HG03060 (cell line): Measurements from ENCODE around the gene SENP5.

ENCODE experiments used
- ATAC-seq: cut with Tn5 transposase; IDR thresholded peaks from one replicate; pipeline ENCODE4 v1.9.1; 2021; ENCODE audit warnings: low read depth, moderate number of reproducible peaks; ENCODE audit not compliant: unreplicated experiment

Gene SENP5

DNA sequence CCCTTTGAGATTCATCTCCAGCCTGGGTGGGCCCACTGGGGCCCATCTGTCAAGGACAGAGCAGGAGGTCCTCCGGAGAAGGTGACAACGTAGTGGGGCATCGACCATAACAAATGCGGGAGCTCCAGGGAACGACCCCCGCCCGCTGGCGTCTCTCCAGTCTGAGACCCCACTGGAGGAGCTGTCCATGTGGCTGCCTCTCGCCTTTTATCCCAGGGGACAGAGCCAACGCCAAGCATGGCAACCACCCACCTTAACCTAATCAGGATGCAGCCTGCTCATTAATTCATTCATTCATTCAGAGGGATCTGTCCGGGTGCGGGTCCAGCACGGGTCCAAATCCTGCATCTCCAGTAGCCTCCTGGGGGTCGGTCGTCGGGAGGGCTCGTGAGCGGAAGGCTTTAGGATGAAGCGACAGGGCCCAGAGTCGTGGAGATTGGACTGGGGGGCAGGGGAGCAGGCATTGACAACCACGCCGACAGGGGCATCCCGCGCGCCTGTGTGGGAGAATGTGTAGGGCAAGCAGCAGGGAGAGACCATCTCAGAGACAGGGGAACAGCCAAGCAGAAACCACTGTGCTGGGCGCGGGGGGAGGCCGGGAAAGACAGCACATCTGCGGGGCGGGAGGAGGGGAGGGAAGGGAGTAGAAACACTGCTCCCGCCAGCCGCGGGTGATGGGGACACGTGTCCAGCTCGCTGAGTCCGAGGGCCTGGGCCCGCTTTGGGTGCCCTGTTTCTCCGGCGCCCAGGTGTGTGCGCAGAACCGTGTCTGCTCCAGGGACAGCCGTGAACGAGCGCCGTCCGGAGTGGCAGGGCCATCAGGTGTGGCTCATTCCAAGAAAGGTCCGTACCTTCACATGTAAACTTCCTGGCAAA is 99.0 kb downstream of the SENP5 start:
- no peak for ATAC-seq

GRCh38 chr3:196967412-196968232 is 99.9 kb downstream of the SENP5 start:
- ATAC-seq: no peak

GRCh38 chr3:196968233-196969133 is 100.8 kb downstream of the SENP5 start, which contains the start of gene PIGZ:
Gene PIGZ, minus strand, starts transcription at chr3:196968833. Its CDS starts 16,802 bp downstream, at chr3:196952031.
- no peak for ATAC-seq

GRCh38 chr3:196969134-196969659 is 101.5 kb downstream of the SENP5 start:
- ATAC-seq: no peak

GRCh38 chr3:196969660-196970546 is 102.2 kb downstream of the SENP5 start:
- ATAC-seq: no peak

DNA sequence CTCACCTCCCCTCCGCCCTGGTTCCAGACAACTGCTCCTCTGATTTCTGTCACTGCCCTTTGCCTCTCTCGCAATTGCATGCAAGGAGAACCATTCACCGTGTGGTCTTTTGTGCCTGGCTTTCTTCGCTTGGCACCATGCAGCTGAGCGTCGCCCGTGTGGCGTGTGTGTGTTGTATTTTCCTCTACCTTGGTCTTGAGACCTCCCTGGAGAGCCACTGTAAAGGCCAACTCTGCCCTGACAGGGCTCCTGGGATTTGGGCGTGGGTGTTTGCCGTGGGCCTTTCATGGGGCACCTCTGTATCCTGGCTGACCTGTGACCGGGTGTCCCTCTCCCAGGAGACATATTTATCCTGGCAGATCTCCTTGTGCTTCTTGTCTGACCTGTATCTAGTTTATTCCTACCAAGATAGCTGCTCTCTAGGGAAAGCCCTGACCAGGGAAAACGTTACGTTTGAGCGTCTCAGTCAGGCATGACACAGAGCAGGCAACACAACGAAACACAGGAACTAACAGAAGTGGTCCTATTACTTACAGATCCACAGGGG is 102.9 kb downstream of the SENP5 start:
- no peak for ATAC-seq

DNA sequence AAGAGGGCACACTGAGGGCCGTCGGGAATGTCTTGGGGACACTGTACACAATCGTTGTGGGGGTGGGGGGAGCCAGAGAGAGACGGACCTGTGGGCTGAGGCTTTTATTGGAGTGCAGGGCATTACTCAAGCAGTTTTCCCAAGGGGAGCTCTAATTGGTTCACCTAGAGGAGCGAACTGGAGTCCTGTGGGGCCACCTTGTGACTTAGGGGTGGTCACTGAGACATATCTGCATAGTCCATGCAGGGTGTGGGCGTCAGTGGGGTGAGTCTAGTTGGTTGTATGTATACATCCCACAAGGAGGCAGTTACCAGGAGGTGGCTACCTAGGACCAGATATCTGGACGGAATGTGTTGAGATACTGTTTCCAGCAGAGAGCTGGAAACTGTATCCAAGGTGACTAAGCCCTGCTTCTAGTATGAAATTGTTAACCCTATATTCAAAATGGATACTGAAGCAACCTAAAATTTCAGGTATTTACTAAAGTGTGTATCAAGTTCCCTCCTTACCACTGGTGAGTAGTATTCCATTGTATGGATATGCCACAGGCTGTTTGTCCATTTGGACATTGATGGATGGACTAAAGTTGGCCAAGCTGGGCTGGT is 103.5 kb downstream of the SENP5 start:
- ATAC-seq: no peak

GRCh38 chr3:196974661-196975060 is 106.9 kb downstream of the SENP5 start:
- no peak for ATAC-seq

DNA sequence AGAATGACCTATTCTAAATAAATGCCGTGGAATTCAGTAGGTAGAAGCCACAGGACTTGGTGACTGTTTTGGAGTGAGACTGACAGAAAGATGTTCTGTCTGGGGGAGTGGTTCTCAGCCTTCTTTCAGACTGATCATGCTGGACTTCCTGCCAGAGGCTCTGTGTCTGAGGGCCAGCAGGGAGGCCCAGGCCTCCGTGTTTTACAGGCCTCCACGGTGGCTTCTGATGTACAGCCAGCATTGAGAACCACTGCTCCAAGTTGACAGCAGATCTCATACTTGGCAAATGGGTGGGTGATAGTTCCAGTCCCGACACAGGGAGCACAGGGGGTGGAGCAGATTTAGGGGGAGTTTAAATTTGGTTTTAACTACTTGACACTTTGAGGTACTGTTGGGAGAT is 107.6 kb downstream of the SENP5 start:
- no peak for ATAC-seq

GRCh38 chr3:196976941-196977340 is 109.2 kb downstream of the SENP5 start:
- ATAC-seq: no peak

DNA sequence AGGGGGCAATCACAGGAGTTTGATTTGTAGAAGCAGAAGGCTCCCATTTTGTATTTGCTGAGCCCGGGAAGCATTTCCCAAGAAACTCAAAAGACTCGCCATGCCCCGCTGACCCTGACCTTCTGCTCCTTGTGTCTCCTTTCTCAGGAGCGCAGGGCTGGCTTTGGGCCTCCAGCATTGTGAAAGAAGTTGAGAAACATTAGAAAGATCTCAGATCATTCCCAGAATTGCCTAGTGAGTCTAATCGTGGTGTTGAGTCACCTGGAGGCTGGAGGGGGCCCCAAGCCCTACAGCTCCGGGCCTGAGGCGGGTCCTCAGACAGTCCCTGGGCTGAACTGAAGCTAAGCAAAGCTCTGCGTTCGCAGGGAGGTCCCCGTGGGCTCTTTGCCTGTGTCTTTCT is 111.8 kb downstream of the SENP5 start:
- no peak for ATAC-seq

GRCh38 chr3:196981657-196982056 is 113.9 kb downstream of the SENP5 start:
- no peak for ATAC-seq

DNA sequence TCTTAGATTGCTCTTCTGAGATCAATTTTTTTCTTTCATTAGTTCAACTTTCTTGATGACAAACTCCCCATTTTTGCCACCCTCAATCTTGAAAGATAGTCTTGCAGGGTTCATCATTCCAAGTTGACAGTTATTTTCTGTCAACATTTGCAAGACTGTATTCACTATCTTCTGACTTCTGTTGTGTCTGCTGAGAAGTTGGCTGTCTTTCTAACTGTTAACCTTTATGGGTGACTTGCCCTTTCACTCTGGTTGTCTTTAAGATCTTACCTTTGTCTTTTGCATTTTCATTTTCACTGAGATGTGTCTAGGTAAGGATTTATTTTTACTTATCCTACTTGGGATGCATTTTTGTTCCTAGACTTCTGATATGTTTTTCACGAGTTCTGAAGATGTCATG is 115.5 kb downstream of the SENP5 start:
- ATAC-seq: no peak
